Non-pigmented ciliary epithelial cell (primary cell): ENCODE data around the gene GLS.

Experiments
- DNase-seq: peaks from one replicate; pipeline ENCODE4 v3.0.0-alpha.2; 2010; ENCODE audit warnings: low read depth

The GLS gene

GRCh38 chr2:190996338-190996946 is 115.8 kb downstream of the GLS start:
- no peak for DNase-seq

- DNase-seq: no peak
Measured at GRCh38 chr2:190996947-190997346, 116.3 kb downstream of the GLS start.

GRCh38 chr2:190997526-190998113 is 117.0 kb downstream of the GLS start:
- no peak for DNase-seq

GRCh38 chr2:190999058-190999457 is 118.4 kb downstream of the GLS start:
- no peak for DNase-seq

- DNase-seq: no peak
Measured at GRCh38 chr2:190999949-191000665, 119.5 kb downstream of the GLS start.

GRCh38 chr2:191001032-191001431 is 120.4 kb downstream of the GLS start:
- no peak for DNase-seq

- DNase-seq: no peak
Measured at GRCh38 chr2:191001624-191002023, 121.0 kb downstream of the GLS start.

GRCh38 chr2:191003405-191004309 is 123.0 kb downstream of the GLS start:
- no peak for DNase-seq

- no peak for DNase-seq
Measured at GRCh38 chr2:191006297-191006696, 125.7 kb downstream of the GLS start.

- DNase-seq: no peak
Measured at GRCh38 chr2:191006997-191007783, 126.6 kb downstream of the GLS start.

GRCh38 chr2:191008286-191008685 is 127.7 kb downstream of the GLS start:
- DNase-seq: no peak

GRCh38 chr2:191009541-191010374 is 129.1 kb downstream of the GLS start:
- DNase-seq: no peak

GRCh38 chr2:191010887-191011885 is 130.6 kb downstream of the GLS start:
- DNase-seq: no peak

- DNase-seq: no peak
Measured at GRCh38 chr2:191012346-191012745, 131.7 kb downstream of the GLS start.

- DNase-seq: no peak
Measured at GRCh38 chr2:191012845-191013681, 132.4 kb downstream of the GLS start.

GRCh38 chr2:191013682-191013931 is 133.0 kb downstream of the GLS start:
- no peak for DNase-seq

- peak; percentile 54 for DNase-seq
Measured at GRCh38 chr2:191013932-191014652, 133.5 kb downstream of the GLS start, which contains the start of gene STAT1. STAT1 (minus strand) TSS chr2:191014171; CDS start chr2:191010003, 4,168 bp downstream.

- no peak for DNase-seq
Measured at GRCh38 chr2:191014653-191015020, 134.0 kb downstream of the GLS start.
